Tibial artery (tissue), 4 donors: ENCODE measurements around the gene TOPAZ1.

ENCODE experiments used
- DNase-seq, 2 donors: peaks; one replicate each; pipeline ENCODE4 v3.0.0-alpha.2; 2019
- H3K27ac ChIP-seq, 2 donors: fragments of 200-600 bp; sonication (generic) in 1 of 2; 1 replicate in 1 of 2; 2 replicates in 1 of 2; pipeline ENCODE4 v1.5.1; 2018 to 2019; ENCODE audit warnings: mild to moderate bottlenecking in 1 of 2
- H3K27me3 ChIP-seq, 2 donors: fragments of 200-600 bp; sonication (generic) in 1 of 2; one replicate each; pipeline versions ENCODE4 v1.5.1 to v1.6.0; 2016 to 2019
- H3K36me3 ChIP-seq, 3 donors: fragments of 200-600 bp; sonication (generic) in 2 of 3; one replicate each; pipeline ENCODE4 v1.5.1; 2016 to 2019; ENCODE audit warnings: mild to moderate bottlenecking in 2 of 3
- H3K4me1 ChIP-seq, 4 donors: fragments of 200-600 bp; sonication (generic) in 2 of 4; 1 replicate in 3 of 4; 2 replicates in 1 of 4; pipeline ENCODE4 v1.5.1; 2016 to 2019
- H3K4me3 ChIP-seq, 2 donors: fragments of 200-600 bp; sonication (generic) in 1 of 2; 1 replicate in 1 of 2; 2 replicates in 1 of 2; pipeline ENCODE4 v1.5.1; 2018 to 2019; ENCODE audit warnings: mild to moderate bottlenecking in 2 of 2
- H3K9me3 ChIP-seq, 3 donors: fragments of 200-600 bp; sonication (generic) in 1 of 3; one replicate each; pipeline ENCODE4 v1.5.1; 2016 to 2019
- intact Hi-C: fragments of 100-400 bp; cut with DNase I; formaldehyde crosslinking; loops from one replicate; pipeline ENCODE4 v1.15.0; 2023; ENCODE audit warnings: low total_unique reads
- TF ChIP-seq, protein P1 (sequence below), 2 experiments: fragments of 200-600 bp in 1 of 2; fragments of 450-650 bp in 1 of 2; IDR thresholded peaks; one replicate each; pipeline ENCODE4 v1.5.1; 2017 to 2019; ENCODE audit warnings: antibody characterized with exemption in 2 of 2, mild to moderate bottlenecking in 1 of 2, moderate library complexity in 1 of 2

Gene TOPAZ1

GRCh38 chr3:44323341-44323955 is 81.8 kb downstream of the TOPAZ1 start:
- H3K27me3 ChIP-seq = peaks cover 0 to 3% of the 10 kb centered on the region in 2 donors
- H3K4me3 ChIP-seq = no peak overlapping the region
- no peaks in the 10 kb centered on the region for H3K4me1 ChIP-seq
- no peak overlapping the region for H3K27ac ChIP-seq
- H3K9me3 ChIP-seq = no peaks in the 10 kb centered on the region
- peak; percentile 71 to 86 for DNase-seq
- intact Hi-C loops = loop anchor here (10.0 kb wide), 1 partner anchor 301 kb away; the partner anchor contains the start of gene ZNF197
- TF ChIP-seq, protein P1, sequence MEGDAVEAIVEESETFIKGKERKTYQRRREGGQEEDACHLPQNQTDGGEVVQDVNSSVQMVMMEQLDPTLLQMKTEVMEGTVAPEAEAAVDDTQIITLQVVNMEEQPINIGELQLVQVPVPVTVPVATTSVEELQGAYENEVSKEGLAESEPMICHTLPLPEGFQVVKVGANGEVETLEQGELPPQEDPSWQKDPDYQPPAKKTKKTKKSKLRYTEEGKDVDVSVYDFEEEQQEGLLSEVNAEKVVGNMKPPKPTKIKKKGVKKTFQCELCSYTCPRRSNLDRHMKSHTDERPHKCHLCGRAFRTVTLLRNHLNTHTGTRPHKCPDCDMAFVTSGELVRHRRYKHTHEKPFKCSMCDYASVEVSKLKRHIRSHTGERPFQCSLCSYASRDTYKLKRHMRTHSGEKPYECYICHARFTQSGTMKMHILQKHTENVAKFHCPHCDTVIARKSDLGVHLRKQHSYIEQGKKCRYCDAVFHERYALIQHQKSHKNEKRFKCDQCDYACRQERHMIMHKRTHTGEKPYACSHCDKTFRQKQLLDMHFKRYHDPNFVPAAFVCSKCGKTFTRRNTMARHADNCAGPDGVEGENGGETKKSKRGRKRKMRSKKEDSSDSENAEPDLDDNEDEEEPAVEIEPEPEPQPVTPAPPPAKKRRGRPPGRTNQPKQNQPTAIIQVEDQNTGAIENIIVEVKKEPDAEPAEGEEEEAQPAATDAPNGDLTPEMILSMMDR (IDR thresholded peaks at IDR 0.05) = peak; percentile 75 to 76
- H3K36me3 ChIP-seq = no peaks in the 10 kb centered on the region

- Histone ChIP-seq H3K27me3 (no peaks in the 10 kb centered on the region), H3K36me3 (no peaks in the 10 kb centered on the region), H3K4me3 (no peak overlapping the region), H3K4me1 (no peaks in the 10 kb centered on the region), H3K27ac (no peak overlapping the region), H3K9me3 (no peaks in the 10 kb centered on the region)
- TF ChIP-seq, protein P1 (IDR thresholded peaks at IDR 0.05) = no peak
- intact Hi-C loops = loop anchor here (10.0 kb wide), 1 partner anchor 300 kb away; the partner anchor contains the start of gene ZNF197
- no peak for DNase-seq
Observed at GRCh38 chr3:44324584-44324983, 82.9 kb downstream of the TOPAZ1 start.

- H3K27me3 ChIP-seq = no peaks in the 10 kb centered on the region
- TF ChIP-seq, protein P1 (IDR thresholded peaks at IDR 0.05) = no peak
- H3K4me3 ChIP-seq = no peak overlapping the region
- no peak for DNase-seq
- no peaks in the 10 kb centered on the region for H3K36me3 ChIP-seq
- H3K27ac ChIP-seq = no peak overlapping the region
- H3K4me1 ChIP-seq = no peaks in the 10 kb centered on the region
- no peaks in the 10 kb centered on the region for H3K9me3 ChIP-seq
- intact Hi-C loops = loop anchor here (10.0 kb wide), 1 partner anchor 299 kb away; the partner anchor contains the start of gene ZNF197
Observed at GRCh38 chr3:44326019-44326418, 84.3 kb downstream of the TOPAZ1 start.

GRCh38 chr3:44326515-44326914 is 84.8 kb downstream of the TOPAZ1 start:
- intact Hi-C loops = loop anchor here (10.0 kb wide), 1 partner anchor 298 kb away; the partner anchor contains the start of gene ZNF197
- no peak overlapping the region for H3K27ac ChIP-seq
- no peaks in the 10 kb centered on the region for H3K4me1 ChIP-seq
- no peaks in the 10 kb centered on the region for H3K36me3 ChIP-seq
- no peaks in the 10 kb centered on the region for H3K27me3 ChIP-seq
- DNase-seq = no peak
- H3K9me3 ChIP-seq = no peaks in the 10 kb centered on the region
- TF ChIP-seq, protein P1 (IDR thresholded peaks at IDR 0.05) = no peak
- H3K4me3 ChIP-seq = no peak overlapping the region

- intact Hi-C loops = loop anchor here (10.0 kb wide), 3 partner anchors 115 to 295 kb away; partner anchors contain the start of gene ZNF197
- no peak for DNase-seq
- Histone ChIP-seq H3K4me1 (no peaks in the 10 kb centered on the region), H3K9me3 (no peaks in the 10 kb centered on the region), H3K36me3 (no peaks in the 10 kb centered on the region), H3K27me3 (no peaks in the 10 kb centered on the region), H3K4me3 (no peak overlapping the region), H3K27ac (no peak overlapping the region)
- TF ChIP-seq, protein P1 (IDR thresholded peaks at IDR 0.05) = no peak
Observed at GRCh38 chr3:44329946-44330345, 88.3 kb downstream of the TOPAZ1 start.
